ENCODE data around the gene MLYCD.

Gene MLYCD

GRCh38 chr16:83970430-83970815, 71.5 kb downstream of the MLYCD start:
- DNase-seq (ENCODE audit: low read depth): no peak

GRCh38 chr16:83971165-83972130, 72.5 kb downstream of the MLYCD start:
- DNase-seq (ENCODE audit: low read depth): no peak

- DNase-seq (ENCODE audit: low read depth): no peak
Measured at GRCh38 chr16:83972256-83973008, 73.5 kb downstream of the MLYCD start.

DNA sequence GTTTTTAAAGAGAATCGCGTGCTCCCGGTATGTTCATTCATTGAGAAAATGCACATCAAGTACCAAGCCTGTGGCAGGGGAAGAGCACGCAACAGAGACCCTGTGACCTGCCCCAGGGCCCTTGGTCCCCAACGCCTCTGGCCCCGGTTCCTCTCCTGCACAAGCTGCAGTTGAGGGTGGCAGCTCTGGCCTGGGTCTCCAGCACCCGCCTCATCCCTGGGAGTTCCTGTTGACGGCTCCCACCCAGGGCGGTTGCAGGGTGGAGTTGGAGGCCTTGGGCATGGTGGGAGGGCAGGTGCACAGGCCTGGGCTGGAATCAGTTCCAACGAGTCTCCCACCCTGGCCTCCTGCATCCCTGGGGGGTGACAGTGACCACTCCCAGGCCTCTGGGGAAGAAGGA, 74.2 kb downstream of the MLYCD start:
- DNase-seq (ENCODE audit: low read depth): no peak

DNA sequence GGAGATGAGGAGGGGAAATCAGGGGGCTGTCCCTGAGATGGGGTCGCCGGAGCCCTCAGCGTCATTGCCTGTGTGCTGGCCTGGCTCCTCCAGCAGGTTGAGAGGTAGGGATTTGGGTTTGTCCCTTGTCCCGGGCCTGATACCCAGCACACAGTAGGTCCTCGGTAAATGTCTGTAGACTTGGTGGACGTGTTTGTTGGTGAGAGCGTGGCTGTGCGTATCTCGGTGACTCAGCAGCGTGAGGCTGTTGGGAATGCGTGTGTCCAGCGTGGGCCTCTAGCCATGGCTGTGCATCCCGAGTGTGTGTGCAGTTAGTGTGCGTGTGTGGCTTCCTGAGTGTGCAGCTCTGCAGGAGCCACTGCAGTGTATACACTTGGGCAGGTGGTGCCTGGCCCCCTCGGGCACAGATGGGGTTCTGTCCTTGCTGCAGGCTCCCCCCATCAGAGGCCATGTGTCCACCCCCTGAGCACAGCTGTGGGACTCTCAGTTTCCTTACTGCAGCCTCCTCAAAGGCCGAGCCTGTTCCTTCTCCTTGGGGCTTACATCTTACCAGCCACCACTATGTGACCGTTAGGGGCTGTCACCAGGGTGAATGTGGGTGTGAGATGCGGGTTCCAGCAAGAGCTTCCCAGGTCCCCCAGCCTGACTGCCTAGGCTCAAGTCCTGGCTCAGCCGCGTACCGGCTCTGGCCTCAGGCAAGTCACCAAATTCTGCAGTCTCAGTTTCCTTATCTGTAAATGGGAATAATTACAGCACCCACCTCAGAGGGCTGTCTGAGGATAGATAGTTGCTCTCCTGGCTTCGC, 74.9 kb downstream of the MLYCD start:
- DNase-seq (ENCODE audit: low read depth): no peak

DNA sequence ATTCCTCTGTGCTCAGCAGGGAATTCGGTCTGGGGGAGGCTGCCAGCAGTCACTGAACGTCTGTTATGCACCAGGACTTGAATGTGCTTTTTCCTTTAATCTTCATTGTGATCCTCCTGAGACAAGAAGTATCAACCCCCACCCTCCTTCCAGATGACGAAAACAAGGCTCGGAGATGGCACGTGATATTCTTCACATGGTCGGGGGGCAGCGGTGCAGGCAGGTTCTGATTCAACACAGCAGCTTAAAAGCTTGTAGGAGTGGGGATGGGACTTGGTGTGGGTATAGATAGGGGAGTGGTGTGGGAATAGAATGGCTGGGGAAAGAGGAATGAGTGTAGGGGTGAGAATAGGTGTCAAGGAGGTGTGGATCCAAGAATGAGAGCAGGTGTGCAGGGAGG, 75.6 kb downstream of the MLYCD start:
- no peak for DNase-seq (ENCODE audit: low read depth)

DNA sequence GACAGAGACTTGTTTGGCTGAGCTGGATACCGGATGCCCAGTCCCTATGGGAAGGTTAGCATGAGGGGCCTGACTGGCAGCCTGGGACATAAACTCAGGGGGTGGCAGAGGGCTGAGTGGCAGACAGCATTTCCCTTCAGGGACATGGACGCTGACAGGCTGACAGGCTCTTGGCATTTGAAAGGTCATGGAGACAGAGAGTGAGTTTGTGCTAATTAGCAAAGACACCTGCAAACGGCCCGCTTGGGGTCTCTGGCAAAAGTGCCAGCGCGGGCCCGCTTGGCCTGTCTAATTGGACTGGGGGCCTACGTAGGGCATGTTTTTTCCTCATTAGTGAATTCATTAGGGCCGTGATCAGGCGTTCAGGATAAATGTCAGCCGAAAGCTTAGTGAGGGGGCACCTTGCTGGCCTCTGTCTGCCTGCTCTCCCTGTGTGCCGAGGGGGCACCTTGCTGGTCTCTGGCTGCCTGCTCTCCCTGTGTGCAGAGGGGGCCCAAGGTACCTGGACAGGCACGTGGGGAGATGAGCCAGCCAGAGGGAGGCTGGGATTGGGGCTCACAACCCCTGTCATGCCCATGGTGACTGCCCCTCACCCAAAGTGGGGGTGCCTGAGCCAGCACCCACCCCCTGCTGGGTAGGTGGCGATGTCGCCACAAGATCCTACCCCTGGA, 76.8 kb downstream of the MLYCD start:
- no peak for DNase-seq (ENCODE audit: low read depth)
